GM18517 (cell line): ENCODE measurements around the gene POU3F1.

Source experiments
- ATAC-seq: cut with Tn5 transposase; IDR thresholded peaks from one replicate; pipeline ENCODE4 v1.9.1; 2021; ENCODE audit warnings: mild to moderate bottlenecking, moderate library complexity; ENCODE audit not compliant: unreplicated experiment

Gene POU3F1

GRCh38 chr1:38006008-38006828, 40.4 kb downstream of the POU3F1 start:
- ATAC-seq, result no peak

GRCh38 chr1:38005195-38006007, 41.2 kb downstream of the POU3F1 start, which contains the start of gene FHL3:
Gene FHL3 (minus strand): TSS chr1:38005514. CDS start chr1:37999412, 6,102 bp downstream.
- ATAC-seq, result no peak

- ATAC-seq, result no peak
These were observed 42.1 kb downstream of the POU3F1 start for GRCh38 chr1:38004284-38005108.

- ATAC-seq, result no peak
These were observed 43.0 kb downstream of the POU3F1 start for GRCh38 chr1:38003261-38004250.

GRCh38 chr1:38000529-38001455, 45.8 kb downstream of the POU3F1 start:
- no peak for ATAC-seq

GRCh38 chr1:38000233-38000528, 46.4 kb downstream of the POU3F1 start:
- ATAC-seq, result no peak

GRCh38 chr1:37999430-38000232, 47.0 kb downstream of the POU3F1 start:
- no peak for ATAC-seq

- ATAC-seq, result no peak
These were observed 47.6 kb downstream of the POU3F1 start for GRCh38 chr1:37998913-37999429.

GRCh38 chr1:37998089-37998808, 48.3 kb downstream of the POU3F1 start:
- ATAC-seq, result no peak

- no peak for ATAC-seq
These were observed 49.1 kb downstream of the POU3F1 start for GRCh38 chr1:37997256-37998088.

- no peak for ATAC-seq
These were observed 50.7 kb downstream of the POU3F1 start for GRCh38 chr1:37995751-37996345.

GRCh38 chr1:37994886-37995566, 51.6 kb downstream of the POU3F1 start:
- no peak for ATAC-seq
